MM.1S (cell line): Measurements from ENCODE around the gene RADIL.

Source experiments
- DNase-seq: peaks from one replicate; pipeline ENCODE4 v3.0.0-alpha.2; 2015
- H2AFZ ChIP-seq: fragments of 300-600 bp; sonication (generic); 2 replicates; pipeline ENCODE4 v1.6.0; 2016; ENCODE audit warnings: antibody characterized with exemption, low read length
- H3F3A ChIP-seq: fragments of 300-600 bp; sonication (generic); 2 replicates; pipeline ENCODE4 v1.6.1; 2016; ENCODE audit warnings: mild to moderate bottlenecking, antibody characterized with exemption, low read length, moderate library complexity, mixed read lengths; ENCODE audit not compliant: insufficient read depth
- H3K27ac ChIP-seq: fragments of 300-600 bp; sonication (generic); 2 replicates; pipeline ENCODE4 v1.5.1; 2016; ENCODE audit warnings: mild to moderate bottlenecking, low read length
- H3K27me3 ChIP-seq: fragments of 300-600 bp; sonication (generic); replicated peaks from 2 replicates; pipeline ENCODE4 v1.6.0; 2016; ENCODE audit warnings: low read length; ENCODE audit not compliant: insufficient read depth
- H3K36me3 ChIP-seq: fragments of 300-600 bp; sonication (generic); replicated peaks from 2 replicates; pipeline ENCODE4 v1.6.1; 2016; ENCODE audit warnings: mild to moderate bottlenecking, low read length, mixed read lengths; ENCODE audit not compliant: insufficient read depth
- H3K4me1 ChIP-seq: fragments of 300-600 bp; sonication (generic); 2 replicates; pipeline ENCODE4 v1.6.1; 2016; ENCODE audit warnings: low read length, mixed read lengths
- H3K4me2 ChIP-seq: fragments of 300-600 bp; sonication (generic); 2 replicates; pipeline ENCODE4 v1.6.0; 2016; ENCODE audit warnings: low read depth, low read length
- H3K4me3 ChIP-seq: fragments of 300-600 bp; sonication (generic); 2 replicates; pipeline ENCODE4 v1.5.1; 2016; ENCODE audit warnings: low read length, mixed read lengths
- H3K79me2 ChIP-seq: fragments of 300-600 bp; sonication (generic); 2 replicates; pipeline ENCODE4 v1.6.1; 2016; ENCODE audit warnings: mixed run types, low read length, mixed read lengths
- H3K9ac ChIP-seq: fragments of 300-600 bp; sonication (generic); 2 replicates; pipeline ENCODE4 v1.6.1; 2016; ENCODE audit warnings: low read length, mixed read lengths
- H3K9me2 ChIP-seq: fragments of 300-600 bp; sonication (generic); replicated peaks from 2 replicates; pipeline ENCODE4 v1.6.1; 2016; ENCODE audit warnings: mild to moderate bottlenecking, low read length, mixed read lengths; ENCODE audit not compliant: insufficient read depth
- H3K9me3 ChIP-seq: fragments of 300-600 bp; sonication (generic); replicated peaks from 2 replicates; pipeline ENCODE4 v1.6.1; 2016; ENCODE audit warnings: mild to moderate bottlenecking, low read length, mixed read lengths; ENCODE audit not compliant: insufficient read depth
- H4K20me1 ChIP-seq: fragments of 300-600 bp; sonication (generic); 2 replicates; pipeline ENCODE4 v1.6.1; 2016; ENCODE audit warnings: mild to moderate bottlenecking, low read length, moderate library complexity, mixed read lengths; ENCODE audit not compliant: insufficient read depth
- EZH2 ChIP-seq: fragments of 300-600 bp; sonication (generic); optimal IDR thresholded peaks from 2 replicates; pipeline ENCODE3; 2017; ENCODE audit warnings: low read depth, mild to moderate bottlenecking, antibody characterized with exemption, low read length, mixed read lengths
- EZH2phosphoT487 ChIP-seq: fragments of 300-600 bp; sonication (generic); IDR thresholded peaks from 2 replicates; pipeline ENCODE4 v1.6.1; 2018; ENCODE audit warnings: antibody characterized with exemption, low read length
- TF ChIP-seq, protein P1 (sequence below): fragments of 300-600 bp; sonication (generic); IDR thresholded peaks from 2 replicates; pipeline ENCODE4 v1.5.1; 2016; ENCODE audit warnings: antibody characterized with exemption, low read length, mixed read lengths

The RADIL gene

DNA sequence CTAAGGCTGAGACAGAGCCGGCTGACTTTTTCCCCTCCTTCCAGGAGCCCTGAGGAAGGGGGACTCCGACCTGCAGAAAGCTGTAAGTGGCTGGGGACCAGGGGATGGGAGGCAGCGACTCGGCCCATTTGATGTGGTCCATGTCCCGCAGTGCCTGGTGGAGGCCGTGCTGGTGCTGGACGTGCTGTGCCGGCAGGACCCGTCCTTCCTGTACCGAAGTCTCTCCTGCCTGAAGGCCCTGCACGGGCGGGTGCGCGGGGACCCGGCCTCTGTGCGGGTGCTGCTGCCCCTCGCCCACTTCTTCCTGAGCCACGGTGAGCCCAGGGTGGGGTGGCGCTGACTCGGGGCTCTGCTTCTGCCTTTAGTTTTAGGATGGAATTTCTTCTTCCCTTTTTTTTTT, 98.1 kb downstream of the RADIL start:
- H3K9me3 ChIP-seq = no peaks in the 10 kb centered on the region
- no peak overlapping the region for H3K4me2 ChIP-seq
- peaks cover 12% of the 10 kb centered on the region for H3K79me2 ChIP-seq
- H3K9me2 ChIP-seq = no peaks in the 10 kb centered on the region
- H3K27ac ChIP-seq = no peak overlapping the region
- H3K4me3 ChIP-seq = no peak overlapping the region
- H3K4me1 ChIP-seq = no peaks in the 10 kb centered on the region
- H3K36me3 ChIP-seq = no peaks in the 10 kb centered on the region
- H3K9ac ChIP-seq = no peak overlapping the region
- H3F3A ChIP-seq = no peaks in the 10 kb centered on the region
- no peaks in the 10 kb centered on the region for H3K27me3 ChIP-seq
- H4K20me1 ChIP-seq = no peaks in the 10 kb centered on the region
- TF ChIP-seq EZH2phosphoT487 (no peak), EZH2 (no peak)
- TF ChIP-seq, protein P1, sequence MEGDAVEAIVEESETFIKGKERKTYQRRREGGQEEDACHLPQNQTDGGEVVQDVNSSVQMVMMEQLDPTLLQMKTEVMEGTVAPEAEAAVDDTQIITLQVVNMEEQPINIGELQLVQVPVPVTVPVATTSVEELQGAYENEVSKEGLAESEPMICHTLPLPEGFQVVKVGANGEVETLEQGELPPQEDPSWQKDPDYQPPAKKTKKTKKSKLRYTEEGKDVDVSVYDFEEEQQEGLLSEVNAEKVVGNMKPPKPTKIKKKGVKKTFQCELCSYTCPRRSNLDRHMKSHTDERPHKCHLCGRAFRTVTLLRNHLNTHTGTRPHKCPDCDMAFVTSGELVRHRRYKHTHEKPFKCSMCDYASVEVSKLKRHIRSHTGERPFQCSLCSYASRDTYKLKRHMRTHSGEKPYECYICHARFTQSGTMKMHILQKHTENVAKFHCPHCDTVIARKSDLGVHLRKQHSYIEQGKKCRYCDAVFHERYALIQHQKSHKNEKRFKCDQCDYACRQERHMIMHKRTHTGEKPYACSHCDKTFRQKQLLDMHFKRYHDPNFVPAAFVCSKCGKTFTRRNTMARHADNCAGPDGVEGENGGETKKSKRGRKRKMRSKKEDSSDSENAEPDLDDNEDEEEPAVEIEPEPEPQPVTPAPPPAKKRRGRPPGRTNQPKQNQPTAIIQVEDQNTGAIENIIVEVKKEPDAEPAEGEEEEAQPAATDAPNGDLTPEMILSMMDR = no peak
- no peak for DNase-seq
- no peak overlapping the region for H2AFZ ChIP-seq

DNA sequence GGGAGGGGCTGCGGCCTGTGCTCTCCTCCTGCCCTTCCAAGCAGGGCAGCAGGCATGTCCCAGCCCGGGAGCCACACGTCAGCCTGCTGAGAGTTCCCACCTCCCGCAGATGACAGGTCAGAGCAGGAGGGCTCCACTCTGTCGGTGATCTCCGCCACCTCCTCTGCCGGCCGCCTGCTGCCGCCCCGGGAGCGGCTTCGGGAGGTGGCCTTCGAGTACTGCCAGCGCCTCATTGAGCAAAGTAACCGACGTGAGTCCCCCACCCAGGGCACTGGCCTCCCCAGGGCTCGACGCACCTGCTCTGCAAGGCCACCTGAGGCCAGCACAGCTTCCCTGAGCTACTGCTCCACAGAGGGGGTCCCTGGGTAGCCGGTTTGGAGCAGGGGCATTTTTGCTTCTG, 98.7 kb downstream of the RADIL start:
- Histone ChIP-seq H3K4me1 (no peaks in the 10 kb centered on the region), H3K9me3 (no peaks in the 10 kb centered on the region), H3K9ac (no peak overlapping the region), H4K20me1 (no peaks in the 10 kb centered on the region), H3K4me3 (no peak overlapping the region), H3K27ac (no peak overlapping the region), H3F3A (no peaks in the 10 kb centered on the region), H3K9me2 (no peaks in the 10 kb centered on the region), H2AFZ (no peak overlapping the region), H3K79me2 (peaks cover 15% of the 10 kb centered on the region), H3K36me3 (no peaks in the 10 kb centered on the region), H3K27me3 (no peaks in the 10 kb centered on the region), H3K4me2 (no peak overlapping the region)
- no peak for TF ChIP-seq EZH2
- TF ChIP-seq, protein P1 = no peak
- no peak for TF ChIP-seq EZH2phosphoT487
- DNase-seq = no peak

DNA sequence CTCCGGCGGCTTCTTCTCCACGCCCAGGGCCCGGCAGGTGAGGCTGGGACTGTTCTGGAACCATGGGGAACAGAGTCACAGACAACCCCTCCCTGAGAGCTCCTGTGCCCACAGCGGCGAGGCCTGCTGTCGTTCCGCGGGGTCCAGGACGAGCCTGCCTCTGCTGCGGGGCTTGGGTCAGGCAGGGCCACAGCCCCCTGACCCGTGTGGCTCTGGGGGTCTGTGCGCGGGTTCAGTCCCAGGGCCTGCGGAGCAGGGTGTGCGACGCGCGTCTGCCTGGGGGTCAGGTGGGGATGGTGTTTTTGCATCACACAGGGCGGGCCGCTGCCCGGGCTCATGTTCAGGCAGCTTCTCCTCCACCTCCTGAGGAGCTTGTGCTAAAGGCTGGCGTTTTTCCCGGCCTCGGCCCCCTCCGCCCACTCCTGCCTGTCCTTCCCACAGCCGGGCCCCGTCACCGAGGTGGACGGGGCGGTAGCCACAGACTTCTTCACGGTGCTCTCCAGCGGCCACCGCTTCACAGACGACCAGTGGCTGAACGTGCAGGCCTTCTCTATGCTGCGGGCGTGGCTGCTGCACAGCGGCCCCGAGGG, 99.7 kb downstream of the RADIL start:
- Histone ChIP-seq H3K9ac (no peak overlapping the region), H3K4me3 (no peak overlapping the region), H3K79me2 (peaks cover 17% of the 10 kb centered on the region), H3K9me2 (no peaks in the 10 kb centered on the region), H2AFZ (no peak overlapping the region), H3K4me2 (no peak overlapping the region), H3K27ac (no peak overlapping the region), H4K20me1 (no peaks in the 10 kb centered on the region), H3F3A (no peaks in the 10 kb centered on the region), H3K36me3 (no peaks in the 10 kb centered on the region), H3K4me1 (no peaks in the 10 kb centered on the region), H3K9me3 (no peaks in the 10 kb centered on the region), H3K27me3 (no peaks in the 10 kb centered on the region)
- no peak for DNase-seq
- TF ChIP-seq, protein P1 = no peak
- no peak for TF ChIP-seq EZH2phosphoT487
- TF ChIP-seq EZH2 = no peak
